LoVo (cell line): ENCODE results near the gene SALL1.

Source experiments
- DNase-seq: peaks from one replicate; pipeline ENCODE4 v3.0.0-alpha.2; 2016; ENCODE audit warnings: low spot score

Gene SALL1

DNA sequence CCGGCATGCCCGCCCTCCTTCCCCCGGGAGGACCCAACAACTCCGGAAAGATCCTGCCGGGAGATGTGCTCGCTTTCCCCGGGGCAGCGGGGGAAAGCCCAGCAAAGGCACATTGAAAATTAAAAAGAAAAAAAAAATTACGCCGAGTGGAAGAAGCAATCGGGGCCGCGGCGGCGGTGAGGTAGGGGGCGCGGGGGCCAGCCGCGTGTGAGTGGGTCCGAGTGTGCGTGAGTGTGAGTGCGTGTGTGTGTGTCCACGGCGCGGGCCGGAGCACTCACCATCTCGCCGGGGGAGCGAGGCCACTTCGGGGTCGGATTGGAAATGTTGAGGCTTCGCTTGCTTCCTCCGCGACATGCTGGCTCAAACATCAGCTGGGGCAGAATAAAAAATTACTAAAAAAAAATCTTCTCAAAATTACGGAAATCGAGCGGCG, at the start of gene SALL1:
SALL1 (minus strand) TSS at position 383 of the 433 bp plus-strand sequence; CDS start at position 354, 29 bp downstream.
- no peak for DNase-seq

- no peak for DNase-seq
Observed at GRCh38 chr16:51200793-51201192, 49.7 kb upstream of the SALL1 start.

GRCh38 chr16:51197953-51198748, 47.1 kb upstream of the SALL1 start:
- DNase-seq, result no peak

DNA sequence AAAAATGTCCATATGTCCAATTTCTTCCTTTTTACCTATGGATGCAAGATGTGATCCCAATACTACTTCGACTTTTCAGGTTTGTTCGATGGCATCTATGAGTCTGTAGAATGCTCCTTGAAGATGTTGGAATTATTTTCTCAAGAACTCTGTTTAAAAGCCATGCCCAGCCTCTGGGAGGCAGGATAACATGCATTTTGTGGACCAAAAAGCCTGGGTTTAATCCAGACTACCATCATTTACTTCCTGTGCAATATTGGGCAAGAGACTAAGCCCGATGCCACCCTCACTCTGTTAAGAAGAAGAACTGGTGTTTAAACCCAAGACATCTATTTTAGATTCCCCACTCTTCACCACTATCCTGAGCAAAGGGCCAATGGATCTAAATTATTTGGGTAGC, 42.8 kb upstream of the SALL1 start:
- no peak for DNase-seq

GRCh38 chr16:51184702-51185433, 33.8 kb upstream of the SALL1 start:
- no peak for DNase-seq

- no peak for DNase-seq
Observed at GRCh38 chr16:51181503-51181811, 30.4 kb upstream of the SALL1 start.

DNA sequence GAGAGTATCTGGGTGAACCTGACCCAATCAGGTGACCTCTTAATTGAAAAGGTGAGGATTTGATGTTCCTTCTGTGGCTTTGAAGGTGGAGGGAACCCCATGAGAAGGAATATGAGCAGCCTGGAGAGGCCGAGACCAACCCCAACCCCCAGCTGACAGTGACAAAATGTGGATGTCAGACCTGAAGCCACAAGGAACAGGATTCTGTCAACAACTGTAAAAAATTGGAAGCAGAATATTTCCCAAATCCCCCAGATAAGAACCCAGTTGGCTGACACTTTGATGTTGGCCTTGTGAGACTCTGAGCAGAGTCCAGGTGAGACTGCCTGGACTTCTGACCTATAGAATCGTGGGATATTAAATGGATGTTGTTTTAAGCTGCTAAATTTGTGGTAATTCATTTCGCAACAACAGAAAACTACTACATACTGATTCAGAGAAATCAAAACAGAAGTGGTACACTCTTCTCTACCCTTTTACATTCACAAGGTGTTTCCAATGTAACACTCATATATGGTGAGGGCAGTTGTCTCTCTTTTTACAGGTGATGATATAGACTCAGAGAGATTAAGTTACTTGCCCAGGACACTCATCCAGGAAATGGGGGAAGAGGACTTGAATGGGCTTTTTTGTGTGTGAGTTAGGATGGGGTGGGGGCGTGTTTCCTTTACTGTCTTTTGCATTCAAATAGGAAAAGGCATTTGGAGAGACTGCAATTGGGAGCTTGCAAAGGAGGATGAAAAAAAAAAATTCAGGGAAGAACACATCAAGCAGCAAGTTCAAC, 29.8 kb upstream of the SALL1 start:
- no peak for DNase-seq

DNA sequence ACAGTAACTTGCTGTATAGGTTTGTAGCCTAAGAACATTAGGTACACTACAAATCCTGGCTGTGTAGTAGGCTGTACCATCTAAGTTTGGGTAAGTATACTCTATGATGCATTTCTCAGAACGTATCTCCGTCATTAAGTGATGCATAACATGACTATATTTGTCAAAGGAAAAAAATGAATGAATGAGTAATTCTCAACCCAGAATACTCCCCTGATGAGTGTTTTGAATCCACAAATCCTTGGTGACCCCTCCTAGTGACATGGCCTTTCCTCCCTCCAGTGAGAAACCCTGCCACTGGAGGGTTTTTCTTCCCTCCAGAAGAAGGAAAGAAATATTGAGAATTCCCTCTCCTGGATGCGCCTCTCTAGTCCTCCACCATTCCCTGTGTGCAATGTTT, 24.0 kb upstream of the SALL1 start:
- DNase-seq, result no peak

GRCh38 chr16:51172368-51172767, 21.3 kb upstream of the SALL1 start:
- DNase-seq, result no peak

DNA sequence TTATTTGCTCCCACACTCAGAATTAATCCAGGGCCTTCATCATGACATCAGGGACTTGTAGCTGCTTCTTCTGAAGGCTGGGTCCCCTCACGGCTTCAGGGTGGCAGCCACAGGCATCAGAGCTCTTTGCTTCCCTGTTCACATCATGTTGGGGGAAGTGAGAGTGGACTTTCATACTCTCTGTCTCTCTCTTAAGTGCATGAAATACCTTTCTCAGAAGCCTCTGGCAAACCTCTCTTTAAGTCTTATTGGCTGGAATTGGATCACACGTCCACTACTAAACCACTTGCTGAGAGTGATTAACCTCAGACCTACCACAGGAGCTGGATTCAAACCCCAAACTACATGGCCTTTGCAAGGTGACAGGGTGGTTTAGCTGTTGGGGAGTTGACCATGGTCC, 17.7 kb upstream of the SALL1 start:
- DNase-seq, result no peak

DNA sequence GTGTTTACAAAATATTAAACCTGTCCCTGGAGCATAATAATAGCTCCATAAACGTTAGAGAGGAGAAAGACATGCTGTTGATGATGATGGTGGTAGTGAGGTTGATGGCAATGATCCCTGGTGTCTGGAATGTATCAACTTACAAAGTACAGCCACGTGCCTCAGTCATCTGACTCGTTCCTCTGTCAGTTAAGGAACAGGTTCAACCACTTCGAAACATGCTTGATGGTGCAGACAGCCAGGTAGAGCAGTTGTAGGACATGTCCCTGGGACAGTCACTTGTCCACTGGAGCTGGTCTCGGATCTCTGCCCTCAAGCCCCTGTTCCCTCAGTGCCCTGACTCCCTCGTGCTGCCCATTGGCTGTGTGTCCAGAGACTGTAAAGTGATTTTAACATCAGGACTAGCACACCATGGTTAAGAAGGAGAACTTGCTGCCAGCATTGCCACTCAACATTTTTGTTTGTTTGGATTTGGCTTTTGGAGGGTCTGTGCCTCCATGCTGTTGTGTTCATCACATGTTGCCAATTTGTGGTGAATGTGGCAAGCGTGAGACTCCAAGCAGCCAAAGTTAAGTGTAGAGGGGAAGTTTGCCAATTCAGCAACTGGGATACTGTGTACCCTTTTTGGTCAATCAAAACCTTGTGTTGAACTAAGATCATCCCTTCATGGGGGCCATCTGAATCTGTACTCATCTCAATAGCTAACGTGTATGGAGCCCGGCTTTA, 16.3 kb upstream of the SALL1 start:
- no peak for DNase-seq

GRCh38 chr16:51166541-51166940, 15.5 kb upstream of the SALL1 start:
- DNase-seq, result no peak

- DNase-seq, result no peak
Observed at GRCh38 chr16:51166091-51166490, 15.0 kb upstream of the SALL1 start.

GRCh38 chr16:51165043-51165442, 14.0 kb upstream of the SALL1 start:
- no peak for DNase-seq

- no peak for DNase-seq
Observed at GRCh38 chr16:51164574-51164973, 13.5 kb upstream of the SALL1 start.

GRCh38 chr16:51163894-51164566, 13.0 kb upstream of the SALL1 start:
- no peak for DNase-seq

DNA sequence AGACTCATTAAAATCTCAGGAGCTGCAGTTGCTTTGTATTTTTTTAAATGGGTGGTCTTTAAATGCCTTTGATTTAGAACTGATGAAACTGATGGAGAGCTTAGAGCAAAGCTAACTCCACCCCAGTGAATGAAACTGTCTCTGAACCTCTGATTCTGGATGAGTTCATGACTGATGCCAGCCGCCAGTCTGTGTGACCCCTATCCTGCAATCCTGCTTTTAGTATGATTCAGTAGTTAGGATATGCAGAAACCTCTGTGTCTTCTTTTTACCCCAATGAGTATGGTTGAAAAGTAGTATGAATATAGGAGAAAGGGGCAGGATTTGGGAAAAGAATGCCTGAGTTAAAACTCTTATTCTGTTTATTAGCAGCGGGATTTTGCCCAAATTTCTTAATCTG, 12.3 kb upstream of the SALL1 start:
- DNase-seq, result no peak

- DNase-seq, result no peak
Observed at GRCh38 chr16:51161440-51162195, 10.5 kb upstream of the SALL1 start.

DNA sequence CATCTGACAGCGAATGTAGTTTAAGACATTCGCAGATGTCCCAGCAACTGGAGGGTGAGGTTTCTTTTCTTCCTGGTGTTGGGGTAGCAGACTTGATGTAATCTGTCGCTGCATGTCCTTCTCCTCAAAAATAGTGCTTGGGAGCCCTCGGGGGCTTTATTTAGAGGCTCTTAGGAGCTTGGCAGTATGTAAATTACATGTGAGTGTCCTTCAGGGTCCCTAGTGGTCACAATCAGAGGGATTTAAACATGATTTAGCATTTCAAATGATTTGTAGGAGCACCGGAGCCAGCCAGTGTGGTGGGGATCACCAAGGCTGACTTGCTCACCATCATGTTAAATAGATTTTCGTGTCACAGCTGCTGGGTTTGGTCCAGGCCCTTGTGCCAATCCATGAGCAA, 8.8 kb upstream of the SALL1 start:
- DNase-seq, result no peak

DNA sequence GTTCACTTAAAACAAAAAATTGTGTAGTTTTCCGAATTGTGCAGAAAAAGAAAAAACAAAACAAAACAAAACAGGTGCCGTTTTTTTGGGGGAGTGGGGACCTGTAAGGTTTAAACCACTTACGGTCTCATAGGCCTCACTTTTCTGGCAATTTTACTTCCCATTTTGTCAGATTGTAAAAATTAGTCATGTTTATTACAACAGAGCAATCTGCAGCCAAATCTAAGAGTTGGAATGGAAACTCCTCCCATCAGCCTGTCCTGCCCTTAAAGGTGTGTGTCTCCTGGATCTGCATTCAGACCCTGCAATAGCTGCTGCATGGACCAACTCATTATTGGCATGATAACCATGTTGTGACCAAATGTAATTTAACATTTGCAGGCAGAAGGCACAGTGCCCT, 8.2 kb upstream of the SALL1 start:
- no peak for DNase-seq

- no peak for DNase-seq
Observed at GRCh38 chr16:51157698-51158097, 6.6 kb upstream of the SALL1 start.
